ENCODE results near the gene UGT2B17. TPM values are rescaled to one million over a fixed set of nuclear protein-coding genes. Genes with fewer than 3 reads are reported as not detected.
"Not testable (repeated sequence)": the region's sequence is repeated elsewhere in the genome, so short reads cannot be mapped to it uniquely, and the experiment has no call there.

Gene UGT2B17
- total RNA-seq, 2 donors from 2014 or later, result not detected

GRCh38 chr4:68566364-68566763 is 9.8 kb downstream of the UGT2B17 start:
- H3K27me3 ChIP-seq (replicated peaks; ENCODE audit: insufficient read depth); H3K9me3 ChIP-seq; ATAC-seq (ENCODE audit: insufficient number of reproducible peaks, low FRiP score, low read depth); DNase-seq (ENCODE audit: low spot score); H3K27ac ChIP-seq; H3K4me3 ChIP-seq; H3K36me3 ChIP-seq; H3K4me1 ChIP-seq (ENCODE audit: control insufficient read depth in 1 of 2, low read depth in 2 of 2): not testable (repeated sequence)

GRCh38 chr4:68565082-68565481 is 11.0 kb downstream of the UGT2B17 start:
- H3K9me3 ChIP-seq; H3K27me3 ChIP-seq (replicated peaks; ENCODE audit: insufficient read depth); DNase-seq (ENCODE audit: low spot score); H3K36me3 ChIP-seq; H3K27ac ChIP-seq; H3K4me1 ChIP-seq (ENCODE audit: control insufficient read depth in 1 of 2, low read depth in 2 of 2); ATAC-seq (ENCODE audit: insufficient number of reproducible peaks, low FRiP score, low read depth); H3K4me3 ChIP-seq: not testable (repeated sequence)

- not testable (repeated sequence) for H3K27ac ChIP-seq; H3K4me3 ChIP-seq; DNase-seq (ENCODE audit: low spot score); H3K27me3 ChIP-seq (replicated peaks; ENCODE audit: insufficient read depth); H3K4me1 ChIP-seq (ENCODE audit: control insufficient read depth in 1 of 2, low read depth in 2 of 2); H3K36me3 ChIP-seq; H3K9me3 ChIP-seq; ATAC-seq (ENCODE audit: insufficient number of reproducible peaks, low FRiP score, low read depth)
Observed at GRCh38 chr4:68560364-68561070, 15.6 kb downstream of the UGT2B17 start.

GRCh38 chr4:68553830-68554229 is 22.3 kb downstream of the UGT2B17 start:
- DNase-seq (ENCODE audit: low spot score); ATAC-seq (ENCODE audit: insufficient number of reproducible peaks, low FRiP score, low read depth); H3K9me3 ChIP-seq; H3K36me3 ChIP-seq; H3K27ac ChIP-seq; H3K27me3 ChIP-seq (replicated peaks; ENCODE audit: insufficient read depth); H3K4me1 ChIP-seq (ENCODE audit: control insufficient read depth in 1 of 2, low read depth in 2 of 2); H3K4me3 ChIP-seq: not testable (repeated sequence)

GRCh38 chr4:68552818-68553811 is 23.0 kb downstream of the UGT2B17 start:
- not testable (repeated sequence) for H3K9me3 ChIP-seq; H3K4me1 ChIP-seq (ENCODE audit: control insufficient read depth in 1 of 2, low read depth in 2 of 2); ATAC-seq (ENCODE audit: insufficient number of reproducible peaks, low FRiP score, low read depth); H3K27ac ChIP-seq; H3K4me3 ChIP-seq; H3K27me3 ChIP-seq (replicated peaks; ENCODE audit: insufficient read depth); DNase-seq (ENCODE audit: low spot score); H3K36me3 ChIP-seq

- not testable (repeated sequence) for ATAC-seq (ENCODE audit: insufficient number of reproducible peaks, low FRiP score, low read depth); H3K4me3 ChIP-seq; DNase-seq (ENCODE audit: low spot score); H3K36me3 ChIP-seq; H3K27me3 ChIP-seq (replicated peaks; ENCODE audit: insufficient read depth); H3K27ac ChIP-seq; H3K4me1 ChIP-seq (ENCODE audit: control insufficient read depth in 1 of 2, low read depth in 2 of 2); H3K9me3 ChIP-seq
Observed at GRCh38 chr4:68542742-68543141, 33.4 kb downstream of the UGT2B17 start.

- H3K27me3 ChIP-seq (replicated peaks; ENCODE audit: insufficient read depth), result no peaks in the 10 kb centered on the region
- ATAC-seq (ENCODE audit: insufficient number of reproducible peaks, low FRiP score, low read depth), result no peak
- H3K4me1 ChIP-seq (ENCODE audit: control insufficient read depth in 1 of 2, low read depth in 2 of 2), result no peaks in the 10 kb centered on the region
- H3K9me3 ChIP-seq, result no peaks in the 10 kb centered on the region
- H3K4me3 ChIP-seq, result no peak overlapping the region
- TF ChIP-seq CTCF (IDR thresholded peaks at IDR 0.05), result no peak
- DNase-seq (ENCODE audit: low spot score), result no peak
- H3K27ac ChIP-seq, result no peak overlapping the region
- H3K36me3 ChIP-seq, result no peaks in the 10 kb centered on the region
Observed at GRCh38 chr4:68536375-68536774, 39.7 kb downstream of the UGT2B17 start.

GRCh38 chr4:68535974-68536373 is 40.1 kb downstream of the UGT2B17 start:
- no peaks in the 10 kb centered on the region for H3K4me1 ChIP-seq (ENCODE audit: control insufficient read depth in 1 of 2, low read depth in 2 of 2)
- H3K27me3 ChIP-seq (replicated peaks; ENCODE audit: insufficient read depth), result no peaks in the 10 kb centered on the region
- no peak overlapping the region for H3K27ac ChIP-seq
- DNase-seq (ENCODE audit: low spot score), result no peak
- H3K9me3 ChIP-seq, result no peaks in the 10 kb centered on the region
- H3K4me3 ChIP-seq, result no peak overlapping the region
- no peaks in the 10 kb centered on the region for H3K36me3 ChIP-seq
- ATAC-seq (ENCODE audit: insufficient number of reproducible peaks, low FRiP score, low read depth), result no peak
- no peak for TF ChIP-seq CTCF (IDR thresholded peaks at IDR 0.05)

GRCh38 chr4:68522232-68522631 is 53.9 kb downstream of the UGT2B17 start:
- not testable (repeated sequence) for H3K9me3 ChIP-seq; H3K36me3 ChIP-seq; H3K4me1 ChIP-seq (ENCODE audit: control insufficient read depth in 1 of 2, low read depth in 2 of 2); H3K27me3 ChIP-seq (replicated peaks; ENCODE audit: insufficient read depth); DNase-seq (ENCODE audit: low spot score); H3K4me3 ChIP-seq; ATAC-seq (ENCODE audit: insufficient number of reproducible peaks, low FRiP score, low read depth); H3K27ac ChIP-seq
